ENCODE measurements around the gene LSAMP.
"Not testable (repeated sequence)": the region's sequence is repeated elsewhere in the genome, so short reads cannot be mapped to it uniquely, and the experiment has no call there.

The LSAMP gene

DNA sequence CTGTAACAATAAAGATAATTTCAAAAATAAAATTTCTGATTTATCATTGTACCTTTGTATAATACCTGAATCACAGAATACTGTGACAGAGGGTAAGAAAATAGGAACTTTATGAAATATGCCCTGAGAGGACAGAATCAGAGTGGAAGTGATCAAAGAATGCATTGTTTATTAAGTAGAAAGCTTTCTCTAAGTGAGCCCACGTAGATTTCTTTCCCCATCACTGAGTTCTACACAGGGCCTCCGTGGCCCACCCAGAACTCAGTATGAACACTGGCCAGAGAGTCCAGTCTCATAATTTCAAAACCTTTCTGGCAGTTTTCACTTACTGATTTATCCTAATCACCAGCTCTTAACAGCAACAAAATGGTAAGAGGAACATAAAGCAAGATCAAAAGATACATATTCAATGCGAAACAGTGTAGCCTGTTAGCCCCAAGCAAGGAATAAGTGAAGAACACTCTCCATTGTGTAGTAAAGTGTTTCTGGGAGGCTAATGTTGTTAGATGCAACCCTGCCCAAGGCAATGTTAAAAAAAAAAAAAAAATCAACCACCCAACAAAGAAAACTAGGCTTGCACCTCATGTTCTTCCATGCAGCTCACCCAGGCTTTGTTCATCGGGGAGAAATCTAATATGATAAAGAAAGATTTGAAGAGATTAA lies 341.3 kb downstream of the LSAMP start:
- H3K4me1 Mint-ChIP-seq: no peaks in the 10 kb centered on the region
- no peak overlapping the region for H3K27ac Mint-ChIP-seq
- H3K27me3 Mint-ChIP-seq: no peaks in the 10 kb centered on the region
- DNase-seq (no peak), ATAC-seq (no peak)
- H3K9me3 Mint-ChIP-seq: no peaks in the 10 kb centered on the region
- no peaks in the 10 kb centered on the region for H3K36me3 Mint-ChIP-seq (ENCODE audit: low read depth)
- no peak overlapping the region for H3K4me3 Mint-ChIP-seq

DNA sequence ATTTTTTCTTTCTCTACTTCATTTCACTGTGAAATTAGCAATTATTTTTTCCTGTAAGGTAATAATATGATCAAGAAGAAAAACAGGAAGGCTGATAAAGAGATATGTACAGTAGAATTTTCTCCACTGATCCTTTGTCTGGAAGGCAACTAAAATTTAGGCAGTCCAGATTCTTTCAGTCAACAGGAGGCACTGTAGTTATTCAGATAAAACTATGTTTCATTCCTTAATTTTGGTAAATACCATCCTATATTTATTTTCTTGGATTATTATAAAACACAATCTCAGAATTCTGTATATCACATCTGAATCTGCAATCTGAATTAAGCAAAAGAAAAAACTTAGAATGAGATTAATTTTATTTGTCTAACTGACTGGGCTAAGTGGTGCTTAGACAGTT lies 343.2 kb downstream of the LSAMP start:
- H3K9me3 Mint-ChIP-seq: no peaks in the 10 kb centered on the region
- no peaks in the 10 kb centered on the region for H3K36me3 Mint-ChIP-seq (ENCODE audit: low read depth)
- DNase-seq (no peak), ATAC-seq (no peak)
- no peaks in the 10 kb centered on the region for H3K27me3 Mint-ChIP-seq
- H3K4me1 Mint-ChIP-seq: no peaks in the 10 kb centered on the region
- H3K27ac Mint-ChIP-seq: no peak overlapping the region
- H3K4me3 Mint-ChIP-seq: no peak overlapping the region

DNA sequence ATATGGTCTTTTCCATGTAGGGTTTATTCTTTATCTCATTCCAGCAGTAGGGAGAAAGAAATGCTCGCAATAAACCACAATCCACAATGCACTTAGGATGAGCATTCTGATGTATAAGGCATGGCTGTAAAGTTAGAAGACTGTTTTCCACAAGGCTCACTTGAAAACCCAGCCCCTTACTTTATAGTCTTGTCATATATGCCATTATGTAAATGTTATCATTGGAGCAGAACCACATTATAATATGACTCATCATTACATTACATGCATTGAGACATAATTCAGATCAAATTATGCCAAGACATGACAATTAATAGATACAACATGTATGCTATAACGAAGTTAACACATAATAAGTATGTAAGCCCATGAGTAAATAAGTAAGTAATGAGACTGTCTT lies 348.1 kb downstream of the LSAMP start:
- no peaks in the 10 kb centered on the region for H3K36me3 Mint-ChIP-seq (ENCODE audit: low read depth)
- H3K27me3 Mint-ChIP-seq: no peaks in the 10 kb centered on the region

DNA sequence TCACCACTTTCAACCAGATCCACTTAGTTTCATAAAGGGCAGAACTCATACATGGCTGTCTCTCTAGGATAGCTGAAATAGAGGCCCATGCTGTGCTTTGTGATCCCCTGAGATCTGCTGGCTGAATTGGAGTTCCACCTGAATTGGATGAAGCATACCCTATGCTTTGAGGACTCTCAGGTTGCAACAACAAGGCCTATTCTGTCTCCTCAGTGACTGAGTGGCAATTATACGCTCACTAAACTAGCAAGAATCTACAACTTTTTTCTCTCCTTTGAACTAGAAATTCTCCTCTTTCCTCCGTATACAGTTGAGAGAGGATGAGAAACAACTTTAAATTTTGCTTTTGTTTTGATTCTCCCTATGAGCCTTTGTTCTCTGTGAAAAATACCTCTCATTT lies 348.7 kb downstream of the LSAMP start:
- H3K9me3 Mint-ChIP-seq: no peaks in the 10 kb centered on the region
- H3K4me1 Mint-ChIP-seq: no peaks in the 10 kb centered on the region
- no peak overlapping the region for H3K4me3 Mint-ChIP-seq
- ATAC-seq (no peak), DNase-seq (no peak)
- H3K27ac Mint-ChIP-seq: no peak overlapping the region
- no peaks in the 10 kb centered on the region for H3K27me3 Mint-ChIP-seq
- no peaks in the 10 kb centered on the region for H3K36me3 Mint-ChIP-seq (ENCODE audit: low read depth)

More for the DNA sequence above, 348.1 kb downstream of the LSAMP start:
- no peak overlapping the region for H3K4me3 Mint-ChIP-seq
- DNase-seq (no peak), ATAC-seq (no peak)
- H3K27ac Mint-ChIP-seq: no peak overlapping the region
- H3K9me3 Mint-ChIP-seq: no peaks in the 10 kb centered on the region
- H3K4me1 Mint-ChIP-seq: no peaks in the 10 kb centered on the region

DNA sequence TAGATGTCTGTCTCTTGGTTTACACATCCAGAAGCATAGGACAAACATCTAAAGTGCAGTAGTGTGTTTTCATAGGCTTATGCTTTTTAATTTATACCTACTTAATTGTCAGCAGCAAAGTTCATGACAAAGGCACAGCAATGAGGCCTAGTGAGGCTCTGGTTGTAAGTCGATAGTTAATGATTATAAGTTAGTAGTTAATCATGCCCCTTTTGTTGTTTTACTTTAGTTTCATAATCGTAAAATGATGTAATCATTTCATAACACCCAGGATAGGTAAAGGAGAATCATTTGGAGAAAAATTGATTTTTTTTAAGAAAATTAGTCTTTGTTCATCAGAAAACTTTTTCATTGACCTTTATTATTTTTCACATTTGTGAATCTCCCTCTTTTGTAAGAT lies 351.9 kb downstream of the LSAMP start:
- Mint-ChIP-seq H3K36me3 (ENCODE audit: low read depth) (no peaks in the 10 kb centered on the region), H3K4me3 (no peak overlapping the region), H3K27me3 (no peaks in the 10 kb centered on the region), H3K9me3 (no peaks in the 10 kb centered on the region), H3K4me1 (no peaks in the 10 kb centered on the region), H3K27ac (no peak overlapping the region)
- ATAC-seq (no peak), DNase-seq (no peak)

DNA sequence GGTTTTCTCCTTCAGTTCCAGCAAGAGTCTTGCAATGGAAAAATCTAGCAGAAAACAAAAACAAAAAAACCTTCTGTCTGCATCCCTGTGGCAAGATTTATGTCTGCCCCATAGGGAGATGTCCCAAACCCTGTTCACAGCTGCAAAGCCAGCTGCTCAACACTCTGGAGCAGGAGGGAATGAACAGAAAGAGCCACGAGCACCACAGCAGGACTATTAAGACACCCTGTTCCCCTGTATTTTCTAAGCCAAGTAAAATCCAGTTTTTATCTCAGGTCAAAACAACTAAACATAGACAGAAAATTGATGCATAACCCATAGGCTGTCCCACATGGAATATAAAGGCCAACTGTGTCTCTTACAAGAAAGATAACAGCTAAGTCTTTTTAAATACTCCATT lies 357.9 kb downstream of the LSAMP start:
- Mint-ChIP-seq H3K9me3 (peaks cover 4% of the 10 kb centered on the region), H3K4me1 (no peaks in the 10 kb centered on the region), H3K27ac (no peak overlapping the region), H3K27me3 (no peaks in the 10 kb centered on the region), H3K36me3 (ENCODE audit: low read depth) (no peaks in the 10 kb centered on the region), H3K4me3 (no peak overlapping the region)
- no peak for DNase-seq
- ATAC-seq: no peak

DNA sequence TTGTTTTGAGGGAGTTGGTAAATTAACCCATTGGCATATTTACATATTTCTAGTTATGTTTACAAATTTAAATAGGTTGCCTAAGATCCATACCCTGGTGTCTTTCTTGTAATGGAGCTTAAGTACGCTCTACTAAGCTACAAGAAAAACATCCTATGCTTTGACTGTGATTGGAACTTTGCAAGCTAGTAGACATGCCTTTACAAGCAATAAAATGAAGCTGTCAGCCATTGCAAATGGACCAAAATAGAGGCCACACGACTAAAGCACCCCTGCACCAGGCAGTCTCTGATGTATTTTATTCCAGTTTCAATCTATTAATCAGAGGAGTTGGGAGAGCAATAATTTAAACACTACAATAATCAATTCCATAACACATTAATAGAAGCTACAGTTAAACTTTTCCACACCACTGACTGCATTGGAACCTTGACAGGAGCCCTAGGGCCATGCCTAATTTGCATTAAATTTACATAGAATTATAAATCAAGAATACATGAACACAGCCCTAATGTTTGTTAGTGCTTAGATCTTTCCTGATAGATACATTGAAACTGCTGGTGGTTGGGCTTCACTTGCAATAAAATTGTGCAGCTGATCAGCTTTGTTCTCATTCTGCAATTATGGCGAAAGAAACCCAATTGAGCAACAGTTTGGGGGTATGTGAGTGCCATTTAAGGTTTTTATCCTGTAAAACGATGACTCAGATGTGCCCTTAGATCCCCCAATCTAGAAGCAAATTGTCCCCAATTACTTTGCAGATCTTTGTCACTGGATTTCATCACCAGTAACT lies 360.1 kb downstream of the LSAMP start:
- no peak for DNase-seq
- no peaks in the 10 kb centered on the region for H3K36me3 Mint-ChIP-seq (ENCODE audit: low read depth)
- no peak overlapping the region for H3K27ac Mint-ChIP-seq
- no peaks in the 10 kb centered on the region for H3K4me1 Mint-ChIP-seq
- peaks cover 4% of the 10 kb centered on the region for H3K9me3 Mint-ChIP-seq
- ATAC-seq: no peak
- no peaks in the 10 kb centered on the region for H3K27me3 Mint-ChIP-seq
- H3K4me3 Mint-ChIP-seq: no peak overlapping the region

DNA sequence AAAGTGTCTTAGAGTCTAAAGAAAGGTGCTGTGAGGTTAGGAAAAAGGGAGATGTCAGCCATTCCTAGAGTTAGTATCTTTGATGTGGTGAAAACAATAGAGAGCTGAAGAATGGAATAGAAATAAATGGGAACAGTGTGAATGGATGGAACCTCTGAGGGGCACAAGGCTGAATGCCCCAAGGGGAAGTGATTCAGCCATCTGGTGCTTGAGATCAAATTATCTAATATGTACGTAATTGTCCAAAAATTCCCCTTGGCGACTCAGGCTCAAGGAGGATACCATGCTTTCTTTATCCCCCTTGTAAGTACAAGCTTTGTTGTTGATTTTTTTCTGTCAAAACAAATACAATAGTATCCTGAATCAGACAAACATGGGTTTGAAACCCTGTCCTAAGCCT lies 361.6 kb downstream of the LSAMP start:
- H3K27me3 Mint-ChIP-seq: no peaks in the 10 kb centered on the region
- DNase-seq (no peak), ATAC-seq (no peak)
- H3K27ac Mint-ChIP-seq: no peak overlapping the region
- no peak overlapping the region for H3K4me3 Mint-ChIP-seq
- no peaks in the 10 kb centered on the region for H3K36me3 Mint-ChIP-seq (ENCODE audit: low read depth)
- peaks cover 4% of the 10 kb centered on the region for H3K9me3 Mint-ChIP-seq
- no peaks in the 10 kb centered on the region for H3K4me1 Mint-ChIP-seq

DNA sequence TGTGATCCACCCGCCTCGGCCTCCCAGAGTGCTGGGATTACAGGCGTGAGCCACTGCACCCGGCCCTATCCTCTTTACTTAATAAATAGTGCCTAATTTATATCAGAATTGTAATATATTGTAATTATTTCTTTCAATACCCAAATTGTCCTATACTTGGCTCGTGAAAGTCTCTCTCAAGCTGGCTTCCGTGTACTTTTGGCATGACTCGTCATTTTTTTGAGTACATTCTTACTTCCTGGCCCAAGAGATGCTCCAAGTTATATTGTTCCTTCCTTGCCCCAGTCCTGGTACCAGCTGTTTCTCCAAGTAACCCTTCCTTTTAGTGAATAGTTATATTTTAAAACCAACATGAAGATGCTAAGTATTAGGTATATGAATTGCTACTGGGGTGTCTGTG lies 366.7 kb downstream of the LSAMP start:
- no peak overlapping the region for H3K4me3 Mint-ChIP-seq

DNA sequence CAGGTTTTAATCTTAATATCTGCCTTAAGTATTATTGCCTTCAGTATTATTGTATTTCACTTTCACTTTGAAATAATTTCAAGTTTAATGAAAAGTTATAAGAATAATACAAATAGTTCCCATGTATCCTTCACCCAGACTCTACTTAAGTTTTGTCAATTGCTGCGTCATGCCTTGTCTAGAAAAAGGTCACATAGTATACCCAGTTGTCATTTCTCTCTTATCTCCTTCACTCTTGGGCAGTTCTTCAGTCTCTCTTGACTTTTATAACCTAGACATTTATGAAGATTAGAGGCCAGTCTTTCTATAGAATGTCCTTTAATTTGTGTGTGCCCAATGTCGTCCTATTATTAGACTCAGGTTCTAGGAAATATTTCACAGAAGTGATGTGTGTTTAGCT lies 367.7 kb downstream of the LSAMP start:
- ATAC-seq (no peak), DNase-seq (no peak)
- H3K27ac Mint-ChIP-seq: no peak overlapping the region
- no peaks in the 10 kb centered on the region for H3K27me3 Mint-ChIP-seq
- no peaks in the 10 kb centered on the region for H3K4me1 Mint-ChIP-seq
- H3K9me3 Mint-ChIP-seq: no peaks in the 10 kb centered on the region
- H3K36me3 Mint-ChIP-seq (ENCODE audit: low read depth): no peaks in the 10 kb centered on the region
- no peak overlapping the region for H3K4me3 Mint-ChIP-seq

More for the DNA sequence above, 366.7 kb downstream of the LSAMP start:
- Mint-ChIP-seq H3K9me3 (no peaks in the 10 kb centered on the region), H3K4me1 (no peaks in the 10 kb centered on the region), H3K27ac (no peak overlapping the region), H3K36me3 (ENCODE audit: low read depth) (no peaks in the 10 kb centered on the region), H3K27me3 (no peaks in the 10 kb centered on the region)
- ATAC-seq (no peak), DNase-seq (no peak)

DNA sequence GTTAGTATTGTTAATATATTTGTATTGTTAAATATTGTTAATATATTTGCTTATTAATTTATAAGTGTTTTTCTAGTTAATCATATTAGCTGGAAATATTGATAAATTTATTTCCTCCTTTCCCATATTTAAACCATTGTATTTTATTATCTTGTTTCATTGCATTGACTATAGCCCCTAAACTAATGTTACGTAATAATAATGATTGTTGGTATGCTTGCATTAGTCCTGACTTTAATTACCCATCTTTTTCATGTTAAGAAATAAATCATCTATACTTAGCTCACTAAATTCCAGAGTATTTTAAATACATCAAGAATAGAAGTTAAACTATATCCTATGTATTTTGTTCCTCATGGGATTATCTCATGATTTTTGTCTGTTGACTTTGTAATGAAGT lies 368.2 kb downstream of the LSAMP start:
- DNase-seq (no peak), ATAC-seq (no peak)
- H3K27ac Mint-ChIP-seq: no peak overlapping the region
- H3K36me3 Mint-ChIP-seq (ENCODE audit: low read depth): no peaks in the 10 kb centered on the region
- H3K27me3 Mint-ChIP-seq: no peaks in the 10 kb centered on the region
- H3K4me1 Mint-ChIP-seq: no peaks in the 10 kb centered on the region
- no peaks in the 10 kb centered on the region for H3K9me3 Mint-ChIP-seq
- H3K4me3 Mint-ChIP-seq: no peak overlapping the region

DNA sequence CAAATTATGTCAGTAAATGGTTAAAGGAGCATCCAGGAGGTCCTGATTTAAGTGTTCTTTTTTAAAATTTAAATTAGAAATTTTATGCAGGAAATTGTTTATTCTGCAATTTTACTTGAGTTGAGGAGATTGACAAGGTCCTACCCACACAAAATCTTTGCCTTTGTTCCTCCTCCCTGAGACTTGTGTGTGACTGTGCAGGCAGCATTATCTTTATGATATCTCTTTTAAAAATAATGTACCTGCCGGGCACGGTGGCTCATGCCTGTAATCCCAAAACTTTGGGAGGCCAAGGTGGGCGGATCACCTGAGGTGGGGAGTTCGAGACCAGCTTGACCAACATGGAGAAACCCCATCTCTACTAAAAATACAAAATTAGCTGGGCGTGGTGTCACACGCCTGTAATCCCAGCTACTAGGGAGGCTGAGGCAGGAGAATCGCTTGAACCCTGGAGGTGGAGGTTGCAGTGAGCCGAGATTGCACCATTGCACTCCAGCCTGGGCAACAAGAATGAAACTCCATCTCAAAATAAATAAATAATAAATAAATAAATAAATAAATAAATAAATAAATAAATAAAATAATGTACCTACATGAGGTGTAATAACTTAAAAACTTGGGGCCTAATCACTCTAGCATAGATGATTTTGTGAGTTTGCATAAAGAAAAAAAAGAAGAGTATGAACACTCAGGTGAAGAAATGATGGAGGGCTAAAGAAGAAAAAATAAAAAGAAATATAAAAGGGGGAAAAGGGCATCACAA lies 374.6 kb downstream of the LSAMP start:
- not testable (repeated sequence) for ATAC-seq; H3K36me3 Mint-ChIP-seq (ENCODE audit: low read depth); H3K4me3 Mint-ChIP-seq; H3K4me1 Mint-ChIP-seq; DNase-seq; H3K9me3 Mint-ChIP-seq; H3K27ac Mint-ChIP-seq; H3K27me3 Mint-ChIP-seq

DNA sequence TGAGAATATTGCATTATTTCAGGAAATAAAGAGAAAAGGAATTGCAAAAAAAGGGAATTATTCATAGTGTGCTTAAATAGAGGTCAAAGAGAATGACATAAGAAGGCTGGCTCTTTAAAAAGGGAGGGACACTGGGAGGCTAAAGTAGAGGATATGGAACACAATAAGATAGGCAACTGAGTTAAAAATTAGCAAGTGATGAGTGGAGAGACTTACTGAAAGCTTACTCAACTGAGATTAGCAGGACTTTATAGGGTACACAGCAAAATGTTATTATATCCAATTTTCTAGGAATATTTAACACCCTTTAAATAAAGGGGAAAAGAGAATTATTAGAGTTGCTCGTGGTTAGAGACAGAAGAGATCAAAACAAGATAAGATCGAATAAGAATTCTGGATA lies 375.2 kb downstream of the LSAMP start:
- H3K4me3 Mint-ChIP-seq: no peak overlapping the region

DNA sequence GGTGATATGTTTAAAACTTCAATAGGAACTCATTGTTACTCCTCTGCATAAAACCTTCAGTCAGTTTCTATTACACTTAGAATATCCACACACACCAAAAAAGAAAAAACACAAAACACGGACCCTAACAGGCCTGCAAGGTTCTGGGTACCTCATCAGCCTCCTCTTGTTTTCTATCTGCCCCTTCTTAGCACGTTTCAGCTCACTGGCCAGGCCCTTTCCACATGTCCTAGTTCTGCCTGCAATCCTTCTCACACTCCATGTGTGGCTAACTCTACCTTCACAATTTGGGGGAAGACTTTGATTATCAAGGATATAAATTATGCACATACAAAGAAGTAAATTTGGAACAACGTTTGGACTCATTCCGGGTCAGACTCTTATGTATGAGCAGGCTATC lies 376.3 kb downstream of the LSAMP start:
- Mint-ChIP-seq H3K27ac (no peak overlapping the region), H3K4me1 (no peaks in the 10 kb centered on the region), H3K36me3 (ENCODE audit: low read depth) (no peaks in the 10 kb centered on the region), H3K27me3 (no peaks in the 10 kb centered on the region), H3K4me3 (no peak overlapping the region), H3K9me3 (peaks cover 4% of the 10 kb centered on the region)
- ATAC-seq (no peak), DNase-seq (no peak)

More for the DNA sequence above, 375.2 kb downstream of the LSAMP start:
- DNase-seq (no peak), ATAC-seq (no peak)
- Mint-ChIP-seq H3K36me3 (ENCODE audit: low read depth) (no peaks in the 10 kb centered on the region), H3K27ac (no peak overlapping the region), H3K4me1 (no peaks in the 10 kb centered on the region), H3K27me3 (no peaks in the 10 kb centered on the region), H3K9me3 (peaks cover 4% of the 10 kb centered on the region)

DNA sequence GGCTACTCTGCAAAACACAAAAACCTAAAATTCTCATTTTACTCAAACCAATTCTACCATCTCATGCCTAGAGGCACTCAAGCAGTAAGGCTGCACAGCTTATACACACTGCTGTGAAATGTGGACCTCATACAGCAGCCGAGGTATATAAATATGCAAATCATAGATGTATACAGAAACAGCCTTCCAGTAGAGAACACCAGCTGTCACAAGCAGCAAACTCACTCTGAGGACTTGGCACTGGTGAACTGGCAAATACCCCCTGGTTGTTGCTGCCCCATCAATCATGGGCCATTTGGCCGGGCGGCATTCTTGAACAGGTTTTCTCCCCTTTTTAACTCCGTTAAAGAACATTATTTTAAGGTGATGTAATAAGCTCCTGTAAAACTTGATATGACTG lies 378.0 kb downstream of the LSAMP start:
- no peak for ATAC-seq
- Mint-ChIP-seq H3K9me3 (peaks cover 4% of the 10 kb centered on the region), H3K27ac (no peak overlapping the region), H3K36me3 (ENCODE audit: low read depth) (no peaks in the 10 kb centered on the region), H3K4me3 (no peak overlapping the region), H3K4me1 (no peaks in the 10 kb centered on the region), H3K27me3 (no peaks in the 10 kb centered on the region)
- DNase-seq: no peak

Data from activated naive CD8-positive, alpha-beta T cell treated with anti-CD3 and anti-CD28 coated beads, Interleukin-2, amount 50 U/mL, for 24 hours (primary cell).